ENCODE data around the gene GLIS1.

Gene GLIS1

GRCh38 chr1:53695116-53695515, 43.8 kb downstream of the GLIS1 start:
- in situ Hi-C loops (cut with MboI; ENCODE audit: low sequenced_read_pairs) = no loop called here

- in situ Hi-C loops (cut with MboI; ENCODE audit: low sequenced_read_pairs) = no loop called here
Measured at GRCh38 chr1:53694718-53695091, 44.3 kb downstream of the GLIS1 start.

GRCh38 chr1:53693773-53694717, 44.9 kb downstream of the GLIS1 start:
- in situ Hi-C loops (cut with MboI; ENCODE audit: low sequenced_read_pairs) = no loop called here

- in situ Hi-C loops (cut with MboI; ENCODE audit: low sequenced_read_pairs) = no loop called here
Measured at GRCh38 chr1:53693339-53693738, 45.6 kb downstream of the GLIS1 start.

- in situ Hi-C loops (cut with MboI; ENCODE audit: low sequenced_read_pairs) = no loop called here
Measured at GRCh38 chr1:53691326-53691725, 47.6 kb downstream of the GLIS1 start.

- in situ Hi-C loops (cut with MboI; ENCODE audit: low sequenced_read_pairs) = no loop called here
Measured at GRCh38 chr1:53690411-53690810, 48.6 kb downstream of the GLIS1 start.

GRCh38 chr1:53689736-53690326, 49.1 kb downstream of the GLIS1 start:
- in situ Hi-C loops (cut with MboI; ENCODE audit: low sequenced_read_pairs) = no loop called here

GRCh38 chr1:53689223-53689622, 49.7 kb downstream of the GLIS1 start:
- in situ Hi-C loops (cut with MboI; ENCODE audit: low sequenced_read_pairs) = no loop called here

- in situ Hi-C loops (cut with MboI; ENCODE audit: low sequenced_read_pairs) = no loop called here
Measured at GRCh38 chr1:53688381-53689102, 50.4 kb downstream of the GLIS1 start.

GRCh38 chr1:53687901-53688300, 51.1 kb downstream of the GLIS1 start:
- in situ Hi-C loops (cut with MboI; ENCODE audit: low sequenced_read_pairs) = no loop called here

- in situ Hi-C loops (cut with MboI; ENCODE audit: low sequenced_read_pairs) = no loop called here
Measured at GRCh38 chr1:53687426-53687825, 51.5 kb downstream of the GLIS1 start.

- in situ Hi-C loops (cut with MboI; ENCODE audit: low sequenced_read_pairs) = no loop called here
Measured at GRCh38 chr1:53686965-53687267, 52.0 kb downstream of the GLIS1 start.

- in situ Hi-C loops (cut with MboI; ENCODE audit: low sequenced_read_pairs) = no loop called here
Measured at GRCh38 chr1:53686091-53686964, 52.6 kb downstream of the GLIS1 start.

- in situ Hi-C loops (cut with MboI; ENCODE audit: low sequenced_read_pairs) = no loop called here
Measured at GRCh38 chr1:53685272-53686051, 53.5 kb downstream of the GLIS1 start.

- in situ Hi-C loops (cut with MboI; ENCODE audit: low sequenced_read_pairs) = no loop called here
Measured at GRCh38 chr1:53684741-53685140, 54.2 kb downstream of the GLIS1 start.

GRCh38 chr1:53683986-53684740, 54.8 kb downstream of the GLIS1 start:
- in situ Hi-C loops (cut with MboI; ENCODE audit: low sequenced_read_pairs) = no loop called here

- in situ Hi-C loops (cut with MboI; ENCODE audit: low sequenced_read_pairs) = no loop called here
Measured at GRCh38 chr1:53682881-53683280, 56.1 kb downstream of the GLIS1 start.

GRCh38 chr1:53681977-53682685, 56.8 kb downstream of the GLIS1 start:
- in situ Hi-C loops (cut with MboI; ENCODE audit: low sequenced_read_pairs) = no loop called here
